ENCODE results near the gene CCDC18.

The CCDC18 gene

DNA sequence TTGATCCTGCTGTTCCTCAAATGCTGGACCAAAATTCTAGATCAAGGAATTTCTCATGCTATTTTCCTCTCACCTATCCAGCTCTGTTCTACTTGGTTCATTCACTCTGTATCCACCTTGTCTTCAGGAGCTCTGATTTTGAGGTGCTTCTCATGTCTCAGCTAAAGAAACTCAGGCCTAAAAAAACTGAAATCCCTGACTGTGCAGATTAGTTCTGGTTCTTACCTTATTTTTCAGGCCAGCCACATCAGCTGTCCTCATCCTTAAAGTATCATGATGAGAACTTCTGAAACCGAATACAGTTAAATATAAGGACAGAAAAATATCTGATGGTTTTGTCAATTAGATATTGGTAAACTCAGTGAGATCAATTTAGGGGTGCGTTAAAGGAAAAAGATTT lies 137.4 kb downstream of the CCDC18 start:
- Histone ChIP-seq H3K4me1 (ENCODE audit: control insufficient read depth, insufficient read depth, low read length) (no peaks in the 10 kb centered on the region), H3K9me3 (ENCODE audit: control insufficient read depth, insufficient read depth, low read depth, low read length) (no peaks in the 10 kb centered on the region), H3K27ac (ENCODE audit: extremely low read depth, low read depth, low read length) (no peak overlapping the region), H3K36me3 (ENCODE audit: control insufficient read depth in 2 of 2, insufficient read depth in 1 of 2, low read length in 2 of 2) (peaks cover 0 to 3% of the 10 kb centered on the region in 2 experiments; a peak in 1 of 3 replicates), H3K4me3 (ENCODE audit: low read depth, low read length) (no peak overlapping the region)
- ChIA-PET CTCF (interaction anchor here (0.6 to 3.6 kb wide), 2 partner anchors 13 to 105 kb away, joined by 3 to 13 read pairs; no protein-coding TSS in a partner anchor), POLR2A (no interaction called here)
- TF ChIP-seq, protein P1, sequence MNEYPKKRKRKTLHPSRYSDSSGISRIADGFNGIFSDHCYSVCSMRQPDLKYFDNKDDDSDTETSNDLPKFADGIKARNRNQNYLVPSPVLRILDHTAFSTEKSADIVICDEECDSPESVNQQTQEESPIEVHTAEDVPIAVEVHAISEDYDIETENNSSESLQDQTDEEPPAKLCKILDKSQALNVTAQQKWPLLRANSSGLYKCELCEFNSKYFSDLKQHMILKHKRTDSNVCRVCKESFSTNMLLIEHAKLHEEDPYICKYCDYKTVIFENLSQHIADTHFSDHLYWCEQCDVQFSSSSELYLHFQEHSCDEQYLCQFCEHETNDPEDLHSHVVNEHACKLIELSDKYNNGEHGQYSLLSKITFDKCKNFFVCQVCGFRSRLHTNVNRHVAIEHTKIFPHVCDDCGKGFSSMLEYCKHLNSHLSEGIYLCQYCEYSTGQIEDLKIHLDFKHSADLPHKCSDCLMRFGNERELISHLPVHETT (tag by site-specific recombination; IDR thresholded peaks at IDR 0.05) = no peak
- TF ChIP-seq, protein P2, sequence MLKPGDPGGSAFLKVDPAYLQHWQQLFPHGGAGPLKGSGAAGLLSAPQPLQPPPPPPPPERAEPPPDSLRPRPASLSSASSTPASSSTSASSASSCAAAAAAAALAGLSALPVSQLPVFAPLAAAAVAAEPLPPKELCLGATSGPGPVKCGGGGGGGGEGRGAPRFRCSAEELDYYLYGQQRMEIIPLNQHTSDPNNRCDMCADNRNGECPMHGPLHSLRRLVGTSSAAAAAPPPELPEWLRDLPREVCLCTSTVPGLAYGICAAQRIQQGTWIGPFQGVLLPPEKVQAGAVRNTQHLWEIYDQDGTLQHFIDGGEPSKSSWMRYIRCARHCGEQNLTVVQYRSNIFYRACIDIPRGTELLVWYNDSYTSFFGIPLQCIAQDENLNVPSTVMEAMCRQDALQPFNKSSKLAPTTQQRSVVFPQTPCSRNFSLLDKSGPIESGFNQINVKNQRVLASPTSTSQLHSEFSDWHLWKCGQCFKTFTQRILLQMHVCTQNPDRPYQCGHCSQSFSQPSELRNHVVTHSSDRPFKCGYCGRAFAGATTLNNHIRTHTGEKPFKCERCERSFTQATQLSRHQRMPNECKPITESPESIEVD (tag by site-specific recombination; IDR thresholded peaks at IDR 0.05) = no peak
- TF ChIP-seq TCF7L2 (IDR thresholded peaks at IDR 0.05; ENCODE audit: borderline replicate concordance, low read depth, low read length) = no peak
- no peak for TF ChIP-seq ZNF274 (IDR thresholded peaks at IDR 0.05; ENCODE audit: low read length)
- TF ChIP-seq ZNF274 (tag by site-specific recombination; IDR thresholded peaks at IDR 0.05; ENCODE audit: borderline replicate concordance) = no peak
- no peak for TF ChIP-seq ZNF521 (tag by site-specific recombination; IDR thresholded peaks at IDR 0.05)
- TF ChIP-seq ZNF214 (tag by site-specific recombination; IDR thresholded peaks at IDR 0.05; ENCODE audit: borderline replicate concordance) = no peak
- TF ChIP-seq, protein P3, sequence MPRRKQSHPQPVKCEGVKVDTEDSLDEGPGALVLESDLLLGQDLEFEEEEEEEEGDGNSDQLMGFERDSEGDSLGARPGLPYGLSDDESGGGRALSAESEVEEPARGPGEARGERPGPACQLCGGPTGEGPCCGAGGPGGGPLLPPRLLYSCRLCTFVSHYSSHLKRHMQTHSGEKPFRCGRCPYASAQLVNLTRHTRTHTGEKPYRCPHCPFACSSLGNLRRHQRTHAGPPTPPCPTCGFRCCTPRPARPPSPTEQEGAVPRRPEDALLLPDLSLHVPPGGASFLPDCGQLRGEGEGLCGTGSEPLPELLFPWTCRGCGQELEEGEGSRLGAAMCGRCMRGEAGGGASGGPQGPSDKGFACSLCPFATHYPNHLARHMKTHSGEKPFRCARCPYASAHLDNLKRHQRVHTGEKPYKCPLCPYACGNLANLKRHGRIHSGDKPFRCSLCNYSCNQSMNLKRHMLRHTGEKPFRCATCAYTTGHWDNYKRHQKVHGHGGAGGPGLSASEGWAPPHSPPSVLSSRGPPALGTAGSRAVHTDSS (tag by site-specific recombination; IDR thresholded peaks at IDR 0.05) = no peak
- TF ChIP-seq, protein P4, sequence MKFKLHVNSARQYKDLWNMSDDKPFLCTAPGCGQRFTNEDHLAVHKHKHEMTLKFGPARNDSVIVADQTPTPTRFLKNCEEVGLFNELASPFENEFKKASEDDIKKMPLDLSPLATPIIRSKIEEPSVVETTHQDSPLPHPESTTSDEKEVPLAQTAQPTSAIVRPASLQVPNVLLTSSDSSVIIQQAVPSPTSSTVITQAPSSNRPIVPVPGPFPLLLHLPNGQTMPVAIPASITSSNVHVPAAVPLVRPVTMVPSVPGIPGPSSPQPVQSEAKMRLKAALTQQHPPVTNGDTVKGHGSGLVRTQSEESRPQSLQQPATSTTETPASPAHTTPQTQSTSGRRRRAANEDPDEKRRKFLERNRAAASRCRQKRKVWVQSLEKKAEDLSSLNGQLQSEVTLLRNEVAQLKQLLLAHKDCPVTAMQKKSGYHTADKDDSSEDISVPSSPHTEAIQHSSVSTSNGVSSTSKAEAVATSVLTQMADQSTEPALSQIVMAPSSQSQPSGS (tag by site-specific recombination; IDR thresholded peaks at IDR 0.05; ENCODE audit: low read depth) = no peak
- no peak for TF ChIP-seq ZNF121 (tag by site-specific recombination; IDR thresholded peaks at IDR 0.05)

DNA sequence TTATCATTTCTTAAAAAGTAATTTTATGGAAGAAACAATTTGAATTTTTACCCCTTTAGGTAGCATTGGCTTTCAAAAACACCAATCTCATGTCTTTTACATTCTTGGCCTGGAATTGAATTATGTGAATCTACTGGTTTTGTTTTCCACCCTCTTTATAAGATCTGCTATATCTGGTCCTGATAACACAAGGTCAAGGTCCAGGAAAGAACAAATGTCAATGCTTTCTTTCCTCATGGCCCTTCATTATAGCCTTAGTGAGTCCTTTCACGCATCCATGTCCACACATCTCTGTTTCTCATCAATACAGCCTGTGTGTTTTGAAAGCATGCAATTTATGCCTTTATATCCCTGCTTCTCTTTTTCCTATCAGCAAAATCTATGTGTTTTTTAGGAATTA lies 141.2 kb downstream of the CCDC18 start:
- CTCF ChIA-PET = no interaction called here
- Histone ChIP-seq H3K4me3 (ENCODE audit: low read depth, low read length) (no peak overlapping the region), H3K36me3 (ENCODE audit: control insufficient read depth in 2 of 2, insufficient read depth in 1 of 2, low read length in 2 of 2) (peaks cover 0 to 3% of the 10 kb centered on the region in 2 experiments; a peak in 1 of 3 replicates), H3K9me3 (ENCODE audit: control insufficient read depth, insufficient read depth, low read depth, low read length) (no peaks in the 10 kb centered on the region), H3K27ac (ENCODE audit: extremely low read depth, low read depth, low read length) (no peak overlapping the region), H3K4me1 (ENCODE audit: control insufficient read depth, insufficient read depth, low read length) (peaks cover 6% of the 10 kb centered on the region; the same call in 1 of the 2 replicates)
- TF ChIP-seq ZNF571 (tag by site-specific recombination; IDR thresholded peaks at IDR 0.05) = no peak
- POLR2A ChIA-PET = no interaction called here

DNA sequence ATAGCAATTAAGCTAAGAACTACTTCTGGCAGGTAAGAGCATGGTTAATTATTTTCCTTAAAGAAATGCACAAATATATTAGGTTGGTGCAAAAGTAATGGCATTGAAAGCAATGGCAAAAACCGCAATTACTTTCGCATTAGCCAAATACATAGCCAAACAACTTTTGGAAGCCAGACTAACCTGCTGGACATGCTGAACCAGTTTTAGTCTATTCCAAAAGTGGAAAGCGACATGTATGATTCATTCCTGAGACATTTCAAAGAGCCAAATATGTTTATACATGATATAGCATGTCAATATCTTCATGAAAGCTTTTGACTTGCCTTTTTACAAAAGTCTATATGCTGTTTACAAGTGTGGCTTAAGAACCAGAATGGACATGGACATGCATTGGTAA lies 141.8 kb downstream of the CCDC18 start:
- TF ChIP-seq ZFP41 (tag by site-specific recombination; IDR thresholded peaks at IDR 0.05; ENCODE audit: borderline replicate concordance) (no peak), SCRT2 (tag by site-specific recombination; IDR thresholded peaks at IDR 0.05) (no peak), ZNF202 (tag by site-specific recombination; IDR thresholded peaks at IDR 0.05; ENCODE audit: borderline replicate concordance) (no peak), GLIS2 (tag by site-specific recombination; IDR thresholded peaks at IDR 0.05) (no peak), WT1 (tag by site-specific recombination; IDR thresholded peaks at IDR 0.05) (no peak), ZNF37A (tag by site-specific recombination; IDR thresholded peaks at IDR 0.05) (no peak), KLF16 (tag by site-specific recombination; IDR thresholded peaks at IDR 0.05) (no peak), MYNN (tag by site-specific recombination; IDR thresholded peaks at IDR 0.05; ENCODE audit: borderline replicate concordance) (no peak)
- TF ChIP-seq, protein P5, sequence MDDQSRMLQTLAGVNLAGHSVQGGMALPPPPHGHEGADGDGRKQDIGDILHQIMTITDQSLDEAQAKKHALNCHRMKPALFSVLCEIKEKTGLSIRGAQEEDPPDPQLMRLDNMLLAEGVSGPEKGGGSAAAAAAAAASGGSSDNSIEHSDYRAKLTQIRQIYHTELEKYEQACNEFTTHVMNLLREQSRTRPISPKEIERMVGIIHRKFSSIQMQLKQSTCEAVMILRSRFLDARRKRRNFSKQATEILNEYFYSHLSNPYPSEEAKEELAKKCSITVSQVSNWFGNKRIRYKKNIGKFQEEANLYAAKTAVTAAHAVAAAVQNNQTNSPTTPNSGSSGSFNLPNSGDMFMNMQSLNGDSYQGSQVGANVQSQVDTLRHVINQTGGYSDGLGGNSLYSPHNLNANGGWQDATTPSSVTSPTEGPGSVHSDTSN (CRISPR knock-in tag; IDR thresholded peaks at IDR 0.05) = no peak
- TF ChIP-seq, protein P6, sequence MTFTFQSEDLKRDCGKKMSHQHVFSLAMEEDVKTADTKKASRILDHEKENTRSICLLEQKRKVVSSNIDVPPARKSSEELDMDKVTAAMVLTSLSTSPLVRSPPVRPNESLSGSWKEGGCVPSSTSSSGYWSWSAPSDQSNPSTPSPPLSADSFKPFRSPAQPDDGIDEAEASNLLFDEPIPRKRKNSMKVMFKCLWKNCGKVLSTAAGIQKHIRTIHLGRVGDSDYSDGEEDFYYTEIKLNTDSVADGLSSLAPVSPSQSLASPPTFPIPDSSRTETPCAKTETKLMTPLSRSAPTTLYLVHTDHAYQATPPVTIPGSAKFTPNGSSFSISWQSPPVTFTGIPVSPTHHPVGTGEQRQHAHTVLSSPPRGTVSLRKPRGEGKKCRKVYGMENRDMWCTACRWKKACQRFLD (tag by site-specific recombination; IDR thresholded peaks at IDR 0.05) = no peak
- TF ChIP-seq, protein P4 (tag by site-specific recombination; IDR thresholded peaks at IDR 0.05; ENCODE audit: low read depth) = no peak
- ChIA-PET CTCF (interaction anchor here (2.0 kb wide), 1 partner anchor 18 kb away, joined by 11 read pairs; no protein-coding TSS in a partner anchor), POLR2A (no interaction called here)
- Histone ChIP-seq H3K36me3 (ENCODE audit: control insufficient read depth in 2 of 2, insufficient read depth in 1 of 2, low read length in 2 of 2) (peaks cover 0 to 3% of the 10 kb centered on the region in 2 experiments; a peak in 1 of 3 replicates), H3K27ac (ENCODE audit: extremely low read depth, low read depth, low read length) (no peak overlapping the region), H3K4me3 (ENCODE audit: low read depth, low read length) (no peak overlapping the region), H3K4me1 (ENCODE audit: control insufficient read depth, insufficient read depth, low read length) (peaks cover 6% of the 10 kb centered on the region; the same call in 1 of the 2 replicates), H3K9me3 (ENCODE audit: control insufficient read depth, insufficient read depth, low read depth, low read length) (no peaks in the 10 kb centered on the region)
